Endothelial cell of umbilical vein (primary cell): ENCODE data around the gene CDX2. TPM values are rescaled to one million over a fixed set of nuclear protein-coding genes. Genes with fewer than 3 reads are reported as not detected.

Experiments
- BruUV-seq: library from RNA; stranded (reverse); fragments of 400-500 nt; replicated peaks from 2 replicates; lab custom pipeline; 2021; lab: Mats Ljungman, UMichigan
- CTCF ChIA-PET: fragments of 300-600, 350-600 bp; sonication (Branson Sonifier 250); formaldehyde crosslinking; loops from one replicate; lab custom pipeline; 2021; ENCODE audit warnings: antibody characterized with exemption, inconsistent platforms; lab: Charles Lee
- POLR2A ChIA-PET: fragments of 300-600, 350-600 bp; sonication (Branson Sonifier 250); formaldehyde crosslinking; loops from one replicate; lab custom pipeline; 2021; ENCODE audit warnings: antibody characterized with exemption, inconsistent platforms; lab: Charles Lee
- DNase-seq: peaks from one replicate; pipeline ENCODE4 v3.0.0-alpha.2; 2011; ENCODE audit warnings: low read depth, low spot score
- FAIRE-seq: peaks from 2 replicates; lab custom pipeline; 2011; peaks lifted over from hg19 to GRCh38; lab: Jason Lieb, UNC
- H2AFZ ChIP-seq: 2 replicates; pipeline ENCODE4 v1.6.0; 2012; ENCODE audit warnings: low read depth, low read length, control low read depth, inconsistent platforms
- H3K27ac ChIP-seq: 2 replicates; pipeline ENCODE4 v1.5.1; 2011; ENCODE audit warnings: low read depth, mild to moderate bottlenecking, control low read depth, low read length, moderate library complexity; ENCODE audit not compliant: insufficient read depth
- H3K27me3 ChIP-seq, 2 experiments: 2 replicates each; pipeline versions ENCODE4 v1.6.0 to v1.6.1; 2011; ENCODE audit warnings: low read length in 2 of 2, mixed read lengths in 1 of 2; ENCODE audit not compliant: control insufficient read depth in 2 of 2, insufficient read depth in 2 of 2
- H3K36me3 ChIP-seq, 2 experiments: 2 replicates in 1 of 2; 3 replicates in 1 of 2; pipeline ENCODE4 v1.5.1; 2011; ENCODE audit warnings: low read length in 2 of 2, mild to moderate bottlenecking in 1 of 2, moderate library complexity in 1 of 2; ENCODE audit not compliant: control insufficient read depth in 2 of 2, insufficient read depth in 2 of 2; ENCODE audit errors: extremely low read depth in 1 of 2
- H3K4me1 ChIP-seq: 3 replicates; pipeline ENCODE4 v1.5.1; 2011; ENCODE audit warnings: mild to moderate bottlenecking, low read length; ENCODE audit not compliant: control insufficient read depth, insufficient read depth; ENCODE audit errors: extremely low read depth
- H3K4me2 ChIP-seq: 2 replicates; pipeline ENCODE4 v1.6.1; 2011; ENCODE audit warnings: low read length, control low read depth, mixed read lengths; ENCODE audit not compliant: insufficient read depth
- H3K4me3 ChIP-seq, 3 experiments: fragments of 200-600 bp in 1 of 3; sonication (generic), shearing (Covaris generic) in 1 of 3; replicated peaks in 1 of 3; 2 replicates each; pipeline ENCODE4 v1.5.1; 2011 to 2016; ENCODE audit warnings: control low read depth in 3 of 3, low read length in 3 of 3, mild to moderate bottlenecking in 2 of 3, inconsistent platforms in 1 of 3, low read depth in 1 of 3, moderate library complexity in 1 of 3; ENCODE audit not compliant: insufficient read depth in 1 of 3
- H3K79me2 ChIP-seq: 2 replicates; pipeline ENCODE4 v1.6.0; 2012; ENCODE audit warnings: low read length, inconsistent platforms; ENCODE audit not compliant: control insufficient read depth, insufficient read depth
- H3K9ac ChIP-seq: replicated peaks from 2 replicates; pipeline ENCODE3; 2011; ENCODE audit warnings: low read length, control low read depth; ENCODE audit not compliant: insufficient read depth; ENCODE audit errors: extremely low read depth
- H3K9me1 ChIP-seq: replicated peaks from 3 replicates; pipeline ENCODE4 v1.6.0; 2011; ENCODE audit warnings: mild to moderate bottlenecking, low read length; ENCODE audit not compliant: control insufficient read depth, insufficient read depth; ENCODE audit errors: extremely low read depth
- H3K9me3 ChIP-seq: replicated peaks from 2 replicates; pipeline ENCODE4 v1.5.1; 2012; ENCODE audit warnings: low read length, inconsistent platforms; ENCODE audit not compliant: control insufficient read depth, insufficient read depth
- H4K20me1 ChIP-seq: replicated peaks from 2 replicates; pipeline ENCODE3; 2011; ENCODE audit warnings: mild to moderate bottlenecking, low read length; ENCODE audit not compliant: control insufficient read depth, insufficient read depth; ENCODE audit errors: extremely low read depth
- CTCF ChIP-seq, 2 donors: IDR thresholded peaks; 1 replicate in 1 of 2; 2 replicates in 1 of 2; pipeline ENCODE4 v1.5.1; 2011; ENCODE audit warnings: low read length in 2 of 2, mild to moderate bottlenecking in 2 of 2, moderate library complexity in 2 of 2, control low read depth in 1 of 2, inconsistent platforms in 1 of 2, low read depth in 1 of 2; ENCODE audit not compliant: insufficient read depth in 1 of 2; ENCODE audit errors: extremely low read depth in 1 of 2
- EZH2 ChIP-seq: IDR thresholded peaks from 2 replicates; pipeline ENCODE4 v1.6.1; 2012; ENCODE audit warnings: borderline replicate concordance, low read depth, mild to moderate bottlenecking, moderate library complexity, low read length, inconsistent platforms; ENCODE audit not compliant: severe bottlenecking
- FOS ChIP-seq: IDR thresholded peaks from 2 replicates; pipeline ENCODE4 v1.6.1; 2011; ENCODE audit warnings: mild to moderate bottlenecking, low read length, moderate library complexity, borderline replicate concordance; ENCODE audit not compliant: insufficient read depth
- GATA2 ChIP-seq: IDR thresholded peaks from 2 replicates; pipeline ENCODE4 v1.7.0; 2011; ENCODE audit warnings: low read depth, mild to moderate bottlenecking, moderate library complexity, mixed read lengths, low read length; ENCODE audit not compliant: insufficient read length, insufficient read depth
- JUN ChIP-seq: IDR thresholded peaks from 2 replicates; pipeline ENCODE4 v1.6.1; 2011; ENCODE audit warnings: borderline replicate concordance, low read depth; ENCODE audit not compliant: insufficient read length, insufficient read depth
- MAX ChIP-seq: IDR thresholded peaks from 2 replicates; pipeline ENCODE4 v1.6.1; 2011; ENCODE audit not compliant: insufficient read depth, insufficient read length
- MYC ChIP-seq: IDR thresholded peaks from one replicate; pipeline ENCODE4 v1.6.1; 2011; ENCODE audit warnings: mild to moderate bottlenecking, low read depth, low read length
- POLR2A ChIP-seq: IDR thresholded peaks from 2 replicates; pipeline ENCODE4 v1.6.1; 2012; ENCODE audit warnings: low read depth, mild to moderate bottlenecking, control low read depth, low read length
- POLR2AphosphoS5 ChIP-seq: IDR thresholded peaks from 2 replicates; pipeline ENCODE4 v1.6.1; 2012; ENCODE audit warnings: low read depth, mild to moderate bottlenecking, control low read depth, low read length, moderate library complexity; ENCODE audit not compliant: insufficient read depth
- dilution Hi-C: fragments of 300-500 bp; cut with MboI; formaldehyde crosslinking; loops from one replicate; pipeline ENCODE4 v1.15.0; 2019; ENCODE audit warnings: low sequenced_read_pairs; ENCODE audit not compliant: extremely low pct_ligation_motif_present
- intact Hi-C: fragments of 100-400 bp; cut with micrococcal nuclease; formaldehyde crosslinking; loops from one replicate; pipeline ENCODE4 v1.10.0; 2022
- polyA plus RNA-seq, 4 experiments: library from polyadenylated mRNA; depleted of rRNA in 3 of 4; stranded (reverse) in 3 of 4; unstranded in 1 of 4; fragments of >200 nt; gene quantifications; 2 replicates each; pipeline versions ENCODE4 v1.2.1 to v1.2.3, GENCODE V29; 2011 to 2012; ENCODE audit warnings: missing spikeins in 1 of 4
- total RNA-seq: library from RNA; stranded (reverse); gene quantifications from 2 replicates; pipeline ENCODE4 v1.2.3, GENCODE V29; 2021

Gene CDX2
- total and polyA plus RNA-seq, 2 donors (not counting 3 experiments of a cell fraction or from before 2014, with no cell fraction given), result not detected

GRCh38 chr13:28012896-28013295, 43.8 kb upstream of the CDX2 start:
- dilution Hi-C loops (no loop called here), intact Hi-C loops (no loop called here)
- no peak overlapping the region for H3K4me2 ChIP-seq
- ChIA-PET POLR2A (no interaction called here), CTCF (no interaction called here)
- H3K9ac ChIP-seq, result no peak overlapping the region
- H3K36me3 ChIP-seq, result no peaks in the 10 kb centered on the region
- no peak overlapping the region for H3K4me3 ChIP-seq
- DNase-seq (no peak), FAIRE-seq (no peak)
- H3K27ac ChIP-seq, result no peak overlapping the region
- no peaks in the 10 kb centered on the region for H3K9me3 ChIP-seq
- no peaks in the 10 kb centered on the region for H3K79me2 ChIP-seq
- H3K27me3 ChIP-seq, result no peaks in the 10 kb centered on the region
- no peaks in the 10 kb centered on the region for H3K4me1 ChIP-seq
- no peaks in the 10 kb centered on the region for H3K9me1 ChIP-seq
- H4K20me1 ChIP-seq, result no peaks in the 10 kb centered on the region
- TF ChIP-seq JUN, result no peak
- TF ChIP-seq GATA2, result no peak
- TF ChIP-seq EZH2, result no peak
- TF ChIP-seq MYC, result no peak
- no peak for TF ChIP-seq CTCF (IDR thresholded peaks at IDR 0.05; ENCODE audit: extremely low read depth in 1 of 2, insufficient read depth in 1 of 2, low read depth in 1 of 2, low read length in 2 of 2)
- TF ChIP-seq POLR2AphosphoS5, result no peak
- no peak for TF ChIP-seq POLR2A
- TF ChIP-seq MAX, result no peak
- no peak for TF ChIP-seq FOS
- H2AFZ ChIP-seq, result no peak overlapping the region
- no TSS peak for BruUV-seq
